Cardiac fibroblast (primary cell): ENCODE results near the gene PHLDB3.

Source experiments
- DNase-seq, 2 donors: peaks; one replicate each; pipeline versions ENCODE4 v3.0.0 to v3.0.0-alpha.2; 2010; ENCODE audit warnings: low read depth in 2 of 2
- H3K4me3 ChIP-seq, 2 donors: replicated peaks in 1 of 2; 1 replicate in 1 of 2; 2 replicates in 1 of 2; pipeline ENCODE4 v1.5.1; 2011; ENCODE audit warnings: low read depth in 2 of 2, low read length in 2 of 2, mild to moderate bottlenecking in 2 of 2, moderate library complexity in 1 of 2
- CTCF ChIP-seq: IDR thresholded peaks from one replicate; pipeline ENCODE4 v1.5.1; 2011; ENCODE audit warnings: low read depth, mild to moderate bottlenecking, low read length, inconsistent platforms

Gene PHLDB3

GRCh38 chr19:43483281-43483680 lies 21.3 kb downstream of the PHLDB3 start:
- no peak for TF ChIP-seq CTCF

DNA sequence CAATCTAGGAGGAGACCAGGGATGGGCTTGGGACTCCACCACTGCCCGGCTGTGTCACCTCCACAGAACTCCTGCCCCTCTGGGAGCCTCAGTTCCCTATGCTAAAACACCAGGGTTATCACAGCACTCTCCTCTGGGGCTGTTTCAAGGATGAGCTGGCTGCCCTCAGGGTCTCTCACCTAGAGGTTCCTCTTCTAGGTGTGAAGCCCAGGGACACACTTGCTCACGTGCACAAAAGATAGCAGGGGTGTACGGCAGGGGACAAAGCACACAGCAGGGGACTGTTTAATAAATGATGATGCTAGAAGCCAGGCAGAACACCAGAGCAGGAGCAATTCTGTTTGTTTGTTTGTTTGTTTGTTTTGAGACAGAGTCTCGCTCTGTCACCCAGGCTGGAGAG lies 22.4 kb downstream of the PHLDB3 start:
- no peak for DNase-seq
- TF ChIP-seq CTCF: no peak
- no peak overlapping the region for H3K4me3 ChIP-seq

More at GRCh38 chr19:43483281-43483680, 21.3 kb downstream of the PHLDB3 start:
- no peak for DNase-seq
- no peak overlapping the region for H3K4me3 ChIP-seq

- no peak overlapping the region for H3K4me3 ChIP-seq
- TF ChIP-seq CTCF: no peak
- DNase-seq: no peak
Measured at GRCh38 chr19:43481701-43482100, 22.8 kb downstream of the PHLDB3 start.

GRCh38 chr19:43480574-43480973 lies 24.0 kb downstream of the PHLDB3 start:
- no peak for TF ChIP-seq CTCF
- H3K4me3 ChIP-seq: no peak overlapping the region
- DNase-seq: no peak

DNA sequence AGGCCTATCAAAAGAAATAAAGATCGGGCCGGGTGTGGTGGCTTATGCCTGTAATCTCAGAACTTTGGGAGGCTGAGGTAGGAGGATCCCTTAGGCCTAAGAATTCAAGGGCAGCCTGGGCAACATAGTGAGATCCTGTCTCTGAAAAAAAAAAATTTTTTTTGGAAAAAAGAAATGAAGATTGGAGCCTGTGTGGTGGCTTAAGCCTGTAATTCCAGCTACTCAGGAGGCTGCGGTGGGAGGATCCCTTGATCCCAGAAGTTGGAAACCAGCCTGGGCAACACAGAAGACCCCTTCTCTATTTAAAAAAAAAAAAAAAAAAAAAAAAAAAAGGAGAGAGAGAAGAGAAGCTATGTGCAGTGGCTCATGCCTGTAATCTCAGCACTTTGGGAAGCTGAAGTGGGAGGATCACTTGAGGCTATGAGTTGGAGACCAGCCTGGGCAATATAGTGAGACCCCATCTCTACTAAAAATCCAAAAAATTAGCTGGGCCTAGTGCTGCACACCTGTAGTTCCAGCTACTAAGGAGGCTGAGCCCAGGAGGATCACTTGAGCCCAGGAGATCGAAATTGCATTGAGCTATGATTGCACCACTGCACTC lies 24.5 kb downstream of the PHLDB3 start:
- no peak for TF ChIP-seq CTCF
- no peak for DNase-seq
- H3K4me3 ChIP-seq: no peak overlapping the region

DNA sequence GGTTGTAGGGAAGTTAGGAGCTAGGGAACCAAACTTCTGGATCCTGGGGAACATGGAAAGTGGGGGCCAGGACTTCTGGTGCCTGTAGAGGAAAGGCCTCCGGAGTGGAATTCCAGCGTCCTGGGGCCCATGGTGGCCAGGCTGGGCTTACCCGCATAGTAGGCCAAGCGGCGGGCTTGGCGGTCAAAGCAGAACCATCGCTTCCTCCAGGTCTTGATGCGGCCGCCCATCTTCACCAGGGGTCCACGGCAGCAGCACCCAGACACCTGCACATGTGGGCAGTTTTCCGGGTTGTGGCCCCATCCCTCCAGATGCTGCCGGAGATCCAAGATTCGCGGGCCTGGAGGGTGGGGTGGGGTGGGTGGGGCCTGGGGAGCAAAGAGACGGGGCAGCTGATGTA lies 25.3 kb downstream of the PHLDB3 start:
- DNase-seq: no peak
- no peak overlapping the region for H3K4me3 ChIP-seq
- TF ChIP-seq CTCF: no peak

DNA sequence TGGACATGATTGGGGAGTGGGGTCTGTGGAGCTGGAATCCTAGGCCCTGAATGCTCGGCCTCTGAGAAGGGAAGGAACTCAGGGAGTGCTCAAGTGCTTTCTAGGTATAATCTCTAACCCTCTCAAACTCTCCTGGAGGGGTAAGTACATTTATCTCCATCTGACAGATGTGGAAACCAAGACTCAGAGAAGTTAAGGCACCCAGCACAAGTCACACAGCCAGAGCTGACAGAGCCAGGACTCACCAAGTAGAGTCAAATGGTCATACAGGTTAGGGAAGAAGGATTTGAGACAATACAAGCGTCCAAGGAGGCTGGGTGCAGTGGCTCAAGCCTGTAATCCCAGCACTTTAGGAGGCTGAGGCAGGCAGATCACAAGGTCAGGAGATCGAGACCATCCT lies 26.2 kb downstream of the PHLDB3 start:
- TF ChIP-seq CTCF: no peak
- no peak overlapping the region for H3K4me3 ChIP-seq
- DNase-seq: no peak
